ENCODE measurements around the gene EFCAB8.

- TF ChIP-seq POLR2A (IDR thresholded peaks at IDR 0.05) (no peak), CTCF (IDR thresholded peaks at IDR 0.05) (no peak), POLR2AphosphoS5 (IDR thresholded peaks at IDR 0.05) (no peak), EP300 (IDR thresholded peaks at IDR 0.05) (no peak)
Measured at GRCh38 chr20:32969356-32970114, 110.8 kb downstream of the EFCAB8 start.

Measured in stomach (tissue), 4 donors.